HG02571 (cell line): ENCODE data around the gene SLIT1.
A peak's percentile ranks its signal among the peaks of the same experiment; 100 is the strongest.

Experiments
- ATAC-seq: cut with Tn5 transposase; IDR thresholded peaks from one replicate; pipeline ENCODE4 v1.9.1; 2021; ENCODE audit warnings: mild to moderate bottlenecking, moderate library complexity; ENCODE audit not compliant: unreplicated experiment

SLIT1 gene

GRCh38 chr10:96984541-96985131 is 201.1 kb downstream of the SLIT1 start:
- ATAC-seq, result no peak

- ATAC-seq, result no peak
Observed at GRCh38 chr10:96982149-96982930, 203.4 kb downstream of the SLIT1 start.

GRCh38 chr10:96978621-96979154 is 207.1 kb downstream of the SLIT1 start:
- ATAC-seq, result peak; percentile 77

GRCh38 chr10:96975136-96975535 is 210.6 kb downstream of the SLIT1 start:
- ATAC-seq, result no peak

- no peak for ATAC-seq
Observed at GRCh38 chr10:96973809-96974747, 211.7 kb downstream of the SLIT1 start.

- no peak for ATAC-seq
Observed at GRCh38 chr10:96972264-96972663, 213.5 kb downstream of the SLIT1 start.

- ATAC-seq, result no peak
Observed at GRCh38 chr10:96971324-96971723, 214.4 kb downstream of the SLIT1 start.

- ATAC-seq, result no peak
Observed at GRCh38 chr10:96968682-96969423, 216.9 kb downstream of the SLIT1 start.

- no peak for ATAC-seq
Observed at GRCh38 chr10:96967847-96968246, 217.9 kb downstream of the SLIT1 start.

- no peak for ATAC-seq
Observed at GRCh38 chr10:96964131-96964530, 221.6 kb downstream of the SLIT1 start.

GRCh38 chr10:96960872-96961271 is 224.9 kb downstream of the SLIT1 start:
- ATAC-seq, result no peak

- no peak for ATAC-seq
Observed at GRCh38 chr10:96959733-96960132, 226.0 kb downstream of the SLIT1 start.

GRCh38 chr10:96958071-96958470 is 227.7 kb downstream of the SLIT1 start:
- ATAC-seq, result no peak

GRCh38 chr10:96955794-96956193 is 230.0 kb downstream of the SLIT1 start:
- no peak for ATAC-seq

- no peak for ATAC-seq
Observed at GRCh38 chr10:96951954-96952353, 233.8 kb downstream of the SLIT1 start.

- ATAC-seq, result no peak
Observed at GRCh38 chr10:96949039-96949683, 236.6 kb downstream of the SLIT1 start.
